GM12878 (cell line): ENCODE data around the gene TAF9B. TPM values are rescaled to one million over a fixed set of nuclear protein-coding genes. Genes with fewer than 3 reads are reported as not detected.

Experiments used
- ATAC-seq: fragments of 200-7000 bp; cut with Tn5 transposase; 3 replicates; pipeline ENCODE4 v1.9.1; 2020; ENCODE audit warnings: mild to moderate bottlenecking, moderate library complexity
- BruUV-seq: library from RNA; stranded (reverse); fragments of 400-500 nt; replicated peaks from 2 replicates; lab custom pipeline; 2021; lab: Mats Ljungman, UMichigan
- CTCF ChIA-PET: fragments of 300-600 bp; sonication (Branson Sonifier 250); formaldehyde crosslinking; extraction: SDS; loops from one replicate; lab custom pipeline; 2021; ENCODE audit warnings: inconsistent platforms; lab: Yijun Ruan, JAX
- POLR2A ChIA-PET: fragments of 350-600 bp; formaldehyde crosslinking; extraction: SDS; loops from one replicate; lab custom pipeline; 2021; ENCODE audit warnings: inconsistent platforms; lab: Charles Lee
- RAD21 ChIA-PET: fragments of 300-600 bp; sonication (Branson Sonifier 250); formaldehyde crosslinking; loops from one replicate; lab custom pipeline; 2023; ENCODE audit warnings: antibody characterized with exemption; ENCODE audit not compliant: unreplicated experiment; lab: Charles Lee
- SMC1A ChIA-PET: fragments of 300-600 bp; sonication (Branson Sonifier 250); formaldehyde crosslinking; loops from one replicate; lab custom pipeline; 2023; ENCODE audit not compliant: unreplicated experiment, uncharacterized antibody; lab: Charles Lee
- DNase-seq: peaks from one replicate; pipeline ENCODE4 v3.0.0-alpha.2; 2011; ENCODE audit warnings: low read depth, low spot score
- FAIRE-seq: peaks from 3 replicates; lab custom pipeline; 2011; peaks lifted over from hg19 to GRCh38; lab: Jason Lieb, UNC
- H2AFZ ChIP-seq: 2 replicates; pipeline ENCODE4 v1.6.0; 2011; ENCODE audit warnings: low read depth, low read length, control low read depth; ENCODE audit not compliant: control insufficient read depth
- H3K27ac ChIP-seq: 2 replicates; pipeline ENCODE4 v1.5.1; 2011; ENCODE audit warnings: control low read depth; ENCODE audit not compliant: control insufficient read depth, insufficient read depth
- H3K27me3 ChIP-seq, 2 experiments: replicated peaks in 1 of 2; 2 replicates each; pipeline versions ENCODE4 v1.6.0 to v1.6.1; 2011; ENCODE audit warnings: low read length in 1 of 2; ENCODE audit not compliant: control insufficient read depth in 2 of 2, insufficient read depth in 2 of 2
- H3K36me3 ChIP-seq, 2 experiments: 2 replicates each; pipeline ENCODE4 v1.5.1; 2011; ENCODE audit warnings: low read length in 1 of 2; ENCODE audit not compliant: control insufficient read depth in 2 of 2, insufficient read depth in 2 of 2
- H3K4me1 ChIP-seq: 2 replicates; pipeline ENCODE4 v1.6.1; 2011; ENCODE audit warnings: mild to moderate bottlenecking, low read length, moderate library complexity, mixed read lengths; ENCODE audit not compliant: control insufficient read depth, insufficient read depth
- H3K4me2 ChIP-seq: 2 replicates; pipeline ENCODE4 v1.6.0; 2011; ENCODE audit warnings: control low read depth; ENCODE audit not compliant: control insufficient read depth, insufficient read depth
- H3K4me3 ChIP-seq: fragments of 200-600 bp; sonication (generic); 2 replicates; pipeline ENCODE4 v1.5.1; 2016
- H3K79me2 ChIP-seq: 2 replicates; pipeline ENCODE4 v1.6.0; 2011; ENCODE audit warnings: low read length; ENCODE audit not compliant: control insufficient read depth, insufficient read depth
- H3K9ac ChIP-seq: 2 replicates; pipeline ENCODE4 v1.8.0; 2011; ENCODE audit warnings: low read length, control low read depth, mixed read lengths; ENCODE audit not compliant: control insufficient read depth, insufficient read depth
- H3K9me3 ChIP-seq: replicated peaks from 3 replicates; pipeline ENCODE4 v1.5.1; 2011; ENCODE audit warnings: mild to moderate bottlenecking, low read length; ENCODE audit not compliant: control insufficient read depth, insufficient read depth
- H4K20me1 ChIP-seq: 2 replicates; pipeline ENCODE4 v1.6.0; 2011; ENCODE audit not compliant: control insufficient read depth, insufficient read depth
- CREM ChIP-seq: IDR thresholded peaks from 2 replicates; pipeline ENCODE4 v1.6.1; 2014; ENCODE audit warnings: antibody characterized with exemption, low read depth
- IRF4 ChIP-seq: IDR thresholded peaks from 2 replicates; pipeline ENCODE4 v1.6.1; 2011; ENCODE audit warnings: low read depth, low read length
- MTA3 ChIP-seq: IDR thresholded peaks from 2 replicates; pipeline ENCODE4 v1.6.1; 2012; ENCODE audit warnings: low read length, inconsistent platforms, borderline replicate concordance
- RCOR1 ChIP-seq: conservative IDR thresholded peaks from 2 replicates; pipeline ENCODE4 v1.6.1; 2012; ENCODE audit warnings: low read depth, low read length, improper control_type of control experiment
- RFX5 ChIP-seq: IDR thresholded peaks from 2 replicates; pipeline ENCODE4 v1.6.1; 2011; ENCODE audit warnings: low read depth, low read length, improper control_type of control experiment
- SMC3 ChIP-seq: IDR thresholded peaks from 2 replicates; pipeline ENCODE4 v1.6.1; 2011; ENCODE audit warnings: low read length, improper control_type of control experiment, borderline replicate concordance
- TCF3 ChIP-seq: IDR thresholded peaks from 2 replicates; pipeline ENCODE4 v1.6.1; 2012; ENCODE audit warnings: low read depth, mild to moderate bottlenecking, low read length, borderline replicate concordance; ENCODE audit not compliant: insufficient read depth
- ZNF217 ChIP-seq: fragments of 450-650 bp; IDR thresholded peaks from 2 replicates; pipeline ENCODE4 v1.6.1; 2017; ENCODE audit warnings: antibody characterized with exemption, mild to moderate bottlenecking
- WGBS: methylation state at CpG from one replicate; pipeline ENCODE4 v1.1.6; 2016; ENCODE audit warnings: low lambda C conversion rate; ENCODE audit not compliant: insufficient replicate concordance, insufficient coverage; ENCODE audit errors: missing lambda C conversion rate; 5-methylcytosine and 5-hydroxymethylcytosine counted together
- in situ Hi-C: fragments of 300-500 bp; cut with MboI; formaldehyde crosslinking; loops from 9 replicates; pipeline ENCODE4 v1.14.3; 2018; ENCODE audit warnings: mixed read lengths
- intact Hi-C: fragments of 100-400 bp; cut with micrococcal nuclease; formaldehyde crosslinking; loops from one replicate; pipeline ENCODE4 v1.14.2; 2022; ENCODE audit not compliant: unreplicated experiment
- polyA plus RNA-seq, 11 experiments: library from polyadenylated mRNA; depleted of rRNA in 4 of 11; unstranded in 6 of 11; stranded (reverse) in 5 of 11; fragments of >200 nt; fragmentation: Nextera tagmentation in 4 of 11; fragmentation: Illumina TruSeq in 1 of 11; extraction: Ambion mirVana in 4 of 11; extraction: Trizol in 1 of 11; gene quantifications; 1 replicate in 1 of 11; 2 replicates in 10 of 11; pipeline versions ENCODE4 v1.2.1 to v1.2.3, GENCODE V29; 2011 to 2016; ENCODE audit warnings: inconsistent platforms in 2 of 11, missing spikeins in 2 of 11, low read depth in 1 of 11
- total RNA-seq, 4 experiments: library from RNA; depleted of rRNA in 3 of 4; stranded (reverse); fragments of >200 nt in 3 of 4; fragmentation: Illumina TruSeq in 1 of 4; extraction: Trizol in 1 of 4; gene quantifications; 2 replicates each; pipeline versions ENCODE4 v1.2.1 to v1.2.3, GENCODE V29; 2013 to 2021
- TF ChIP-seq, protein P1 (sequence below): fragments of 450-650 bp; formaldehyde crosslinking; IDR thresholded peaks from 2 replicates; pipeline ENCODE4 v1.5.0; 2022; ENCODE audit warnings: mild to moderate bottlenecking, missing genetic modification characterization
- TF ChIP-seq, protein P2 (sequence below): fragments of 450-650 bp; formaldehyde crosslinking; IDR thresholded peaks from 2 replicates; pipeline ENCODE4 v1.4.0; 2022; ENCODE audit warnings: mild to moderate bottlenecking, moderate library complexity

TAF9B gene
- total and polyA plus RNA-seq, 10 of the 15 experiments (the other 5 are each of a cell fraction or from before 2014, with no cell fraction given), result 14.9 to 42.5 (median 22.3) TPM

GRCh38 chrX:78111140-78111931 lies 28.1 kb downstream of the TAF9B start:
- 57% methylated on average over 10 of the region's 10 CpGs for WGBS
- H3K4me3 ChIP-seq, result 0 out of 2 replicates have a peak overlapping the region, but pooled peaks have one; percentile 10
- no peak overlapping the region for H3K9ac ChIP-seq
- RAD21 ChIA-PET, result no interaction called here
- TF ChIP-seq MTA3 (no peak), IRF4 (no peak), RCOR1 (no peak), RFX5 (no peak), CREM (no peak), SMC3 (no peak)
- in situ Hi-C loops (no loop called here), intact Hi-C loops (no loop called here)
- H3K27me3 ChIP-seq, result no peaks in the 10 kb centered on the region
- SMC1A ChIA-PET, result no interaction called here
- ATAC-seq, result no peak
- H4K20me1 ChIP-seq, result peaks cover 3% of the 10 kb centered on the region; the same call in 1 of the 2 replicates
- H3K4me1 ChIP-seq, result no peaks in the 10 kb centered on the region
- CTCF ChIA-PET, result no interaction called here
- no TSS peak for BruUV-seq
- FAIRE-seq, result no peak
- peaks cover 2 to 29% of the 10 kb centered on the region in 2 experiments for H3K36me3 ChIP-seq
- no peaks in the 10 kb centered on the region for H3K9me3 ChIP-seq
- POLR2A ChIA-PET, result interaction anchor here (0.7 kb wide), 1 partner anchor 13 kb away, joined by 3 read pairs; no protein-coding TSS in a partner anchor
- no peak overlapping the region for H3K4me2 ChIP-seq
- H3K27ac ChIP-seq, result no peak overlapping the region
- peaks cover 91% of the 10 kb centered on the region for H3K79me2 ChIP-seq
- no peak for DNase-seq
- H2AFZ ChIP-seq, result no peak overlapping the region

DNA sequence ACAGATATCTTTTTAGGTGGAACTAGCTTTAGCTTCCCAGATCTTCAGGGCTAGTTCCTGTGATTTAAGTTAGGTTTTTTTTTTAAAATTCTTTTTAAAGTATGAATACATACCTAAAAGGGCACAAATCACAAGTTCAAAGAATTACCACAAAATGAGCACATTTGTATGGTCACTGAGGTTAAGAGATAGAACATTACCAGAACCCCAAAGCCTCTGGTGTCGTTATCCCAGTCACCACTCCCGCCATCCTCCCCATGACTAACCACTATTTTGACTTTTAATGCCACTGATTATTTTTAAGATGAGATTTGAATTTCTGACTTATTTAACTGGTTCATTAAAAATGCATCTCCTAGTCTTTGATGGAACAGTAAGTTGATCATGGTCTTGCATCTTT lies 30.0 kb downstream of the TAF9B start:
- WGBS, result 27% methylated on average over 2 of the region's 2 CpGs
- TF ChIP-seq TCF3 (no peak), ZNF217 (no peak)
- TF ChIP-seq, protein P1, sequence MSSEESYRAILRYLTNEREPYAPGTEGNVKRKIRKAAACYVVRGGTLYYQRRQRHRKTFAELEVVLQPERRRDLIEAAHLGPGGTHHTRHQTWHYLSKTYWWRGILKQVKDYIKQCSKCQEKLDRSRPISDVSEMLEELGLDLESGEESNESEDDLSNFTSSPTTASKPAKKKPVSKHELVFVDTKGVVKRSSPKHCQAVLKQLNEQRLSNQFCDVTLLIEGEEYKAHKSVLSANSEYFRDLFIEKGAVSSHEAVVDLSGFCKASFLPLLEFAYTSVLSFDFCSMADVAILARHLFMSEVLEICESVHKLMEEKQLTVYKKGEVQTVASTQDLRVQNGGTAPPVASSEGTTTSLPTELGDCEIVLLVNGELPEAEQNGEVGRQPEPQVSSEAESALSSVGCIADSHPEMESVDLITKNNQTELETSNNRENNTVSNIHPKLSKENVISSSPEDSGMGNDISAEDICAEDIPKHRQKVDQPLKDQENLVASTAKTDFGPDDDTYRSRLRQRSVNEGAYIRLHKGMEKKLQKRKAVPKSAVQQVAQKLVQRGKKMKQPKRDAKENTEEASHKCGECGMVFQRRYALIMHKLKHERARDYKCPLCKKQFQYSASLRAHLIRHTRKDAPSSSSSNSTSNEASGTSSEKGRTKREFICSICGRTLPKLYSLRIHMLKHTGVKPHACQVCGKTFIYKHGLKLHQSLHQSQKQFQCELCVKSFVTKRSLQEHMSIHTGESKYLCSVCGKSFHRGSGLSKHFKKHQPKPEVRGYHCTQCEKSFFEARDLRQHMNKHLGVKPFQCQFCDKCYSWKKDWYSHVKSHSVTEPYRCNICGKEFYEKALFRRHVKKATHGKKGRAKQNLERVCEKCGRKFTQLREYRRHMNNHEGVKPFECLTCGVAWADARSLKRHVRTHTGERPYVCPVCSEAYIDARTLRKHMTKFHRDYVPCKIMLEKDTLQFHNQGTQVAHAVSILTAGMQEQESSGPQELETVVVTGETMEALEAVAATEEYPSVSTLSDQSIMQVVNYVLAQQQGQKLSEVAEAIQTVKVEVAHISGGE (CRISPR knock-in tag), result no peak
- TF ChIP-seq, protein P2, sequence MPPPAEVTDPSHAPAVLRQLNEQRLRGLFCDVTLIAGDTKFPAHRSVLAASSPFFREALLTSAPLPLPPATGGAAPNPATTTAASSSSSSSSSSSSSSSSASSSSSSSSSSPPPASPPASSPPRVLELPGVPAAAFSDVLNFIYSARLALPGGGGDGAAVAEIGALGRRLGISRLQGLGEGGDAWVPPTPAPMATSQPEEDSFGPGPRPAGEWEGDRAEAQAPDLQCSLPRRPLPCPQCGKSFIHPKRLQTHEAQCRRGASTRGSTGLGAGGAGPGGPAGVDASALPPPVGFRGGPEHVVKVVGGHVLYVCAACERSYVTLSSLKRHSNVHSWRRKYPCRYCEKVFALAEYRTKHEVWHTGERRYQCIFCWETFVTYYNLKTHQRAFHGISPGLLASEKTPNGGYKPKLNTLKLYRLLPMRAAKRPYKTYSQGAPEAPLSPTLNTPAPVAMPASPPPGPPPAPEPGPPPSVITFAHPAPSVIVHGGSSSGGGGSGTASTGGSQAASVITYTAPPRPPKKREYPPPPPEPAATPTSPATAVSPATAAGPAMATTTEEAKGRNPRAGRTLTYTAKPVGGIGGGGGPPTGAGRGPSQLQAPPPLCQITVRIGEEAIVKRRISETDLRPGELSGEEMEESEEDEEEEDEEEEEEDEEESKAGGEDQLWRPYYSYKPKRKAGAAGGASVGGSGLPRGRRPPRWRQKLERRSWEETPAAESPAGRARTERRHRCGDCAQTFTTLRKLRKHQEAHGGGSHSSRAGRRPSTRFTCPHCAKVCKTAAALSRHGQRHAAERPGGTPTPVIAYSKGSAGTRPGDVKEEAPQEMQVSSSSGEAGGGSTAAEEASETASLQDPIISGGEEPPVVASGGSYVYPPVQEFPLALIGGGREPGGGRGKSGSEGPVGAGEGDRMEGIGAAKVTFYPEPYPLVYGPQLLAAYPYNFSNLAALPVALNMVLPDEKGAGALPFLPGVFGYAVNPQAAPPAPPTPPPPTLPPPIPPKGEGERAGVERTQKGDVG (CRISPR knock-in tag), result no peak

More for the DNA sequence above, 30.0 kb downstream of the TAF9B start:
- DNase-seq (no peak), FAIRE-seq (no peak), ATAC-seq (no peak)
- ChIA-PET POLR2A (interaction anchor here (0.5 kb wide), 1 partner anchor 461 kb away, joined by 8 read pairs; no protein-coding TSS in a partner anchor), SMC1A (interaction anchor here (0.6 kb wide), 1 partner anchor 328 kb away, joined by 3 read pairs; no protein-coding TSS in a partner anchor), RAD21 (no interaction called here), CTCF (no interaction called here)
- no TSS peak for BruUV-seq
- Histone ChIP-seq H3K9ac (no peak overlapping the region), H3K27ac (no peak overlapping the region), H4K20me1 (peaks cover 3% of the 10 kb centered on the region; the same call in 1 of the 2 replicates), H3K4me2 (no peak overlapping the region), H3K27me3 (no peaks in the 10 kb centered on the region), H2AFZ (no peak overlapping the region), H3K4me1 (no peaks in the 10 kb centered on the region), H3K79me2 (peaks cover 95% of the 10 kb centered on the region), H3K4me3 (peak overlapping the region; percentile 82; the same call in 1 of the 2 replicates), H3K9me3 (no peaks in the 10 kb centered on the region), H3K36me3 (peaks cover 2 to 14% of the 10 kb centered on the region in 2 experiments)
- intact Hi-C loops, result loop anchor here (10.0 kb wide), 1 partner anchor 215 kb away; the partner anchor contains the start of gene CYSLTR1
- in situ Hi-C loops, result no loop called here
